Effector CD4-positive, alpha-beta T cell (primary cell): Measurements from ENCODE around the gene CYP2W1. TPM values are rescaled to one million over a fixed set of nuclear protein-coding genes. Genes with fewer than 3 reads are reported as not detected.
"Not testable (repeated sequence)": the region's sequence is repeated elsewhere in the genome, so short reads cannot be mapped to it uniquely, and the experiment has no call there.

Experiments
- DNase-seq: peaks from one replicate; pipeline ENCODE4 v3.0.0-alpha.2; 2020
- total RNA-seq: gene quantifications from one replicate; lab custom pipeline; 2026; lab: John Stamatoyannopoulos, UW

CYP2W1 gene, protein sequence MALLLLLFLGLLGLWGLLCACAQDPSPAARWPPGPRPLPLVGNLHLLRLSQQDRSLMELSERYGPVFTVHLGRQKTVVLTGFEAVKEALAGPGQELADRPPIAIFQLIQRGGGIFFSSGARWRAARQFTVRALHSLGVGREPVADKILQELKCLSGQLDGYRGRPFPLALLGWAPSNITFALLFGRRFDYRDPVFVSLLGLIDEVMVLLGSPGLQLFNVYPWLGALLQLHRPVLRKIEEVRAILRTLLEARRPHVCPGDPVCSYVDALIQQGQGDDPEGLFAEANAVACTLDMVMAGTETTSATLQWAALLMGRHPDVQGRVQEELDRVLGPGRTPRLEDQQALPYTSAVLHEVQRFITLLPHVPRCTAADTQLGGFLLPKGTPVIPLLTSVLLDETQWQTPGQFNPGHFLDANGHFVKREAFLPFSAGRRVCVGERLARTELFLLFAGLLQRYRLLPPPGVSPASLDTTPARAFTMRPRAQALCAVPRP
- total RNA-seq: not detected

DNA sequence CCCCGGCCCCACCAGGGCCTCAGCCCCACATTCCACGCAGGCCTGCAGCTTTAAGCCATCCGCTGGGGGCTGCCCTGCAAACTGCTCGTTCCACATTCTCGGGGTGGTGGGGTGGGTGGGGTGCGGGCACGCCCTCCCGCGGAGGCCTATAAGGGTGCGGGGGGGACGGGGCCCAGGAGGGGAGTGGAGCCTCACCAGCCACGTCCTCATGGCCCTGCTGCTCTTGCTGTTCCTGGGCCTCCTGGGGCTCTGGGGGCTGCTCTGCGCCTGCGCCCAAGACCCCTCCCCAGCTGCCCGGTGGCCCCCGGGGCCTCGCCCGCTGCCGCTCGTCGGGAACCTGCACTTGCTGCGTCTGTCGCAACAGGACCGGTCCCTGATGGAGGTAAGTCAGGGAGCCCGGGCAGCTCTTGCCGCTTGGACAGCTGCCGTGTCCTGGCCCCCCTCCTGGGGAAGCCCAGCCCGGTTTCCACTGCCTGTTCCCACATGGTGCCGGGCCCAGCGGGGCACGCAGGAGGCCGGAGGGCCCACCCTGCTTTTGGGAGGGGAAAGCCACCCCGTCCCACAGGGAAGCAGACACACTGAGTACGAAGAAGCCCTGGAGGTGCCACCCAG is at the start of gene CYP2W1:
Gene CYP2W1, plus strand, starts transcription at position 178 of the 612 bp plus-strand sequence. Its CDS starts 31 bp downstream, at position 209.
- DNase-seq: no peak

DNA sequence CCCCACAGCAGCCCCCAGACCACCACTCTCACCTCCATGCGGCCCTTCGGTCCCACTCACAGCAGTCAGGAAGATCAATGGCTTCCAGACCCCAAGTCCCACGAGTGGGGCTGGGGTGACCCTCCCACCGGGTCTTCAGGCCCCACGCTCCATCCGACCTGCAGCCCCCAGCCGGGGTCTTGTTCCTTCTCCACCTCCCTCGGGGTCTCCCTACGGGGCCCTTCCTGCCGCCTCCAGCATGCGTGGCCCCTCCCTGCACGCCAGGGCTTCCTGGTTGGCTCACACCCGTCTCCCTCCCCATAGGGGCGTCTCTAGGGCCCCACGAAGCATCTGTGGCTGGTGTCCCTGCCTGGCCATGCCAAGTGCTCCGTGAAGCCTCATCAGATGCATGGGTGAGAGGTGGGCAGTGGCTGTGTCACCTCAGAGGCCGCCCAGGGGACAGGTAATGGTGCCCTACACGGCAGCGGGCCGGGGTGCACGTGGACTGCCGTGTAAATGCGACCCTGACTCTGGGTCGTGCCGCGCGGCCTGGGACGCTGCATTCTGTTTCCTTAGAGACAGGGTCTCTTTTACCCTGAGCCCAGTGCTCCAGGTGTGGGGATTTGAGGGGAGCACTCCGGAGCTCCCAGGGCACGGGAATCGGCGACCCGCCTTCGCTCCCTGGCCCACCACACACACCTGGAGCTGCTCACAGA is 48.4 kb upstream of the CYP2W1 start:
- no peak for DNase-seq

DNA sequence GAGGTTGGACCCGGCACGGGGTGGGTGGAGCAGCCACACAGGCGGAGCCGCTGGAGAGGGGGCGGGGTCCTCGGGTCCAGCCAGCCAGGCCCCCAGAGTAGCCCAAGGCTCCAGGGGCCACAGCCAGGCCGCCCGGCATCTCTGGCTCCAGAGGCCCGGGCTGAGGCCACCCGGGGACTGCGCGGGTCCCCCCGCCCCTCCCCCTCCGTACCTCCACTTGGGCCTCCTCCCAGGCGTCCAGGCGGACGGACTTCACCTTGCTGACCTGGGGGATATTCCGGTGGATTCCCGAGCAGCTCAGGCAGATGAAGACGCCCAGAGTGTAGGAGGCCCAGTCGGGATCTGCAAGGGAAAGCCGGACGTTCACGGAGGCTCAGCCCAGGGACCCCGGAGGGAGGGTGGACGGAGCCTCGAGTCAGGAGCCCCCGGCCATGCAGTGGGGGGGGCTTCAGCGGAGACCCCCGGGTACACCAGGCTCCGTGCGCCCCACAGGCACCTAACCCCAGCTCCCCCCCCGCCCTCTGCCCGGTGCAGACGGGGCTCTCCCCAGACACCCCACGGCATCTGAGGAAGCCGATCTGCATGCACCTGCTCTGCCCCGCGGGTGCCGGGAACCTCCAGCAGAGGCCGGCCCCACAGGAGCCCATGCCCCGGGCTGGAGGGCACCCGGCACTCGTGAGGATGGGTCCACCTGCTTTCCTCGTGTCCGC is 47.7 kb upstream of the CYP2W1 start:
- no peak for DNase-seq

DNA sequence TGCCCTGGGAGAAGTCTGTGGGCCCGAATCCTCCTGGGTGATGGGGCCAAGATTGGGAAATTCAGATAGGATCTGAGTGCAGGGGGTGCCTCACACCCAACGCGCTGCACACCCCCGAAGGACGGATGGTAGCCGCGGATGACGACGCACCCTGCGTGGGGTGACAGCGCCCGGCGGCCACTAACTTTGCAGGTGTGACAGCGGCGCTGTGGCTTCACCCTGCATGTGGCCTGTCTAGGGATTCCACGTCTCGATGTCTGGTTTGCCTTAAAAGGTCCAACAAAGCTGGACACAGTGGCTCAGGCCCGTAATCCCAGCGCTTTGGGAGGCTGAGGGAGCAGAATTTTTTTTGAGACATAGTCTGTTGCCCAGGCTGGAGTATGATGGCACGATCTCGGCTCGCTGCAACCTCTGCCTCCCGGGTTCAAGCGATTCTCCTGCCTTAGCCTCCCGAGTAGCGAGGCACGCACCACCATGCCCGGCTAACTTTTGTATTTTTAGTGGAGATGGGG is 47.1 kb upstream of the CYP2W1 start:
- DNase-seq: no peak

DNA sequence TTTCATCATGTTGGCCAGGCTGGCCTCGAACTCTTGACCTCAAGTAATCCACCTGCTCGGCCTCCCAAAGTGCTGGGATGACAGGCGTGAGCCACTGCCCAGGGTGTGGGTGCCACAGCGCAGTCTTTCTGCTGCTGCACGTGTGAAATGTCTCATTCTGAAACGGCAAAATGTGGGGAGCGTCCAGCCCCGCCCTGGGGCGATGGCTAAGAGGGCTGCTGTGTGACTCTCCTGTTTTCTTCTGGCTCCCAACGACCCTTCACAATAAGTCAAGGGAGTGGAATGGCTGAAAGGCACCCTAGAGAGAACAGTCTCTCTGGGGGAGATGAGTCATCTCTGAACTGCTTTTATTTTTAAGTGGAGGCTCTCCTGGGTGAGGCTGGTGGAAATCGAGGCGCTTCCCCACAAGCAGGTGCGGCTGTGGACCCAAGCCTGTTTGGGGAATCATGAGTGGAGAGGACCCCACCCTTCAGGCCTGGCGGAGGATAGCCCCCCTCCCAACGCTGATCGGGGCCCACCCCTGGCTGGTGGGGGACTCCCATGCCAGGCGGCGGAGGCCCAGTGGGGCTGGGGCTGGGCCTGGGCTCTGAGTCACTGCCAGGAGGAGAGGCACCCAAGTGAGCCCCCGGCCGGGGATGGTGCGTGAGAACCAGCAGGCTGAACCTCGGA is 46.5 kb upstream of the CYP2W1 start:
- no peak for DNase-seq

DNA sequence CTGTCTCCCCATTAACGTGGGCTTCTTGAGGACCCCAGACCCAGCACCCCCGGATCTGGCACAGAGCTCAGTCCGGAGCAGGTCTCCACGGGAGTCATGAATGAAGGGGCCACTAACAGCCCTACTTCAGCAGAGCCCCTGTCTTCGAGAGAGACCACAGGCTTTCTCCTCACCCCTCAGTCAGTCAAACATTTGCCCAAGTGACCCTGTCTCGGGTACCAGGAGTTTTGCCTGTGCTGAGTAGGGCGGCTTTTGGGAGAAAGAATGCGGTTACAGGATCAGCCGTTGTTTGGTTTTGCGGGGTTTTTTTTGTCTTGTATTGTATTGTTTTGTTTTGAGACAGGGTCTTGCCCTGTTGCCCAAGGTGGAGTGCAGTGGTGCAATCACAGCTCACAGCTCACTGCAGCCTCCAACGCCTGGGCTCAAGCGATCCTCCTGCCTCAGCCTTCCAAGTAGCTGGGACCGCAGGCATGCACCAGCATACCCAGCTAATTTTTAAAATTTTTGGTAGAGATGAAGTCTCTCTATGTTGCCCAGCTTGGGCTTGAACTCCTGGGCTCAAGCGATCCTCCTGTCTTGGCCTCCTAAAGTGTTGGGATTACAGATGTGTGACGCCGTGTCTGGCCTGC is 45.0 kb upstream of the CYP2W1 start:
- no peak for DNase-seq

DNA sequence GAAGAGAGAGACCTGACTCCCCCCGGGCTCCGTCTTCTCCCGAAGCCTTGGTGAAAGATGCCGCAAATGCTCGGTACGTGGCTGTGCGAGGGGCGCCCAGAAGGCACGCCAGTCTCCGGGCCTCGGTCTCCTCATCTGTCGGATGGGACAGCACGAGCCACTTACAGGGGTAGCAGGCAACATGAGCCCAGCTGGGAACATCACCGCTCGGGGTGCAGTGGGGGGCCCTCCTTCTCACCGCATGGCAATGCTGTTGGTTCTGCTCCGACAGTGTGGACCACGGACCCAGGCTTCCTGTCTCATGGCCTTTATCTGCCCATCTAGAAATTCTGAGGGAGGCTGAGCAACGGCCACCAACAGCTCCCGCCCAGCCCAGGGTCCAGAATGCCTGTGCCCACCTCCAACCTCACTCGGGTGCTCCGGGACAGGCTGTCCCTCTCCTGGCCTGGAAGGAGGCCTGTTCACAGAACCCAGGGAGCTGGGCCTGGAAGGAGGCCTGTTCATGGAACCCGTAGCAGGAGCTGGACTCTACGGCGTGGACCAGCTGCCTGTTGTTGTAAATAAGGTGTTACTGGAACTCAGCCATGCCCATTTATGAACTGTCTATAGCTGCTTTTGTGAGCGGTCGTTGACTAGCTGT is 44.3 kb upstream of the CYP2W1 start:
- no peak for DNase-seq

DNA sequence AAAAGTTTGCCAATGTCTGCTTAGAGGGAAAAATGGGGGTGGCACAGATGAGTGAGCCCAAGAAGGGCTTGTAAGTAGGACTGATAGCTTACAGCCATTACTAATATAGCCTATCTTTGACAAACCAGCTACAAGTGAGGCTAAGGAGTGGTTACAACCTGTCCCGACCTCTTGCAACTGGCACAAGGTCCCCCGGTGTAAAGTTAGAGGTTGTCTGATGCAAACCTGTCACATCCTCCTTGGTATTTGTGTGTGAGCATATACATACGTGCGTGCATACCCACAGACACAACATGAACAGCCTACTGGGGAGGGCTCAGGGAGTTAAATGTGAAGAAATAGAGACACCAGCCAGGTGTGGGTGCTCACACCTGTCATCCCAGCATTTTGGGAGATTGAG is 43.1 kb upstream of the CYP2W1 start:
- no peak for DNase-seq

DNA sequence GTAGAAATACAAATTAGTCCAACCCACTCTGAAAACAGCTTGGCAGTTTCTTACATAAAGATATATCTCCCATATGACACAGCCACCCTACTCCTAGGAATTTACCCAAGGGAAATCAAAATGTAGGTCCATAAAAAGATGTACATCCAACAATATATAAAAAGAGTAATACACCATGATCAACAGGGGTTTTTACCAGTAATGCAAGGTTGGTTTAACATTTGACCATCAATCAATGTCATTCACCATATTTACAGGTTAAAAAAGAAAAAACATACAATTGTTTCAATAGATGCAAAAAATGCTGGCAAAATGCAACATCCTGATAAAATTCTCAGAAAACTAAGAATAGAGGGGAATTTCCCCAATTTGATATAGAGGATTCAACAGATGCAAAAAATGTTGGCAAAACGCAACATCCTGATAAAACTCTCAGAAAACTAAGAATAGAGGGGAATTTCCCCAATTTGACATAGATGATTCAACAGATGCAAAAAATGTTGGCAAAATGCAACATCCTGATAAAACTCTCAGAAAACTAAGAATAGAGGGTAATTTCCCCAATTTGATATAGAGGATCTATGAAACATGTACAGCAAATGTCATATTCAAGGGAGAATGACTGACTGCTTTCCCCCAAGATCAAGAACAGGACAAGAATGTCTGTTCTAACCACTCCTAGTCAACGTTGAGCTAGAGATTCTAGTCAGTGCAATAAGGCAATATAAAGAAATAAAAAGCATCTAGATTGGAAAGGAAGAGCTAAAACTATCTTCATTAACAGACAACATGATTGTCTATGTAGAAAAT is 42.2 kb upstream of the CYP2W1 start:
- DNase-seq: no peak

DNA sequence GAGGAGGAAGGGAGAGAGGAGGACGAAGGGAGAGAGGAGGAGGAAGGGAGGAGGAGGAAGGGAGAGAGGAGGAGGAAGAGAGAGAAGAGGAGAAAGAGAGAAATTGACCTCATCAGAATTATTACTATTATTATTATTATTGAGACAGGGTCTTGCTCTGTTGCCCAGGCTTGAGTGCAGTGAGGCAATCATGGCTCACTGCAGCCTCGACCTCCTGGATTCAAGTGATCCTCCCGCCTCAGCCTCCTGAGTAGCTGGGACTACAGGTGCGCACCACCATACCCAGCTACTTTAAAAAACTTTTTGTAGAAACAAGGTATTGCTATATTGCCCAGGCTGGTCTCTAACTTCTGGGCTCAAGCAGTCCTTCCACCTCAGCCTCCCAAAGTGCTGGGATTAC is 39.2 kb upstream of the CYP2W1 start:
- not testable (repeated sequence) for DNase-seq

DNA sequence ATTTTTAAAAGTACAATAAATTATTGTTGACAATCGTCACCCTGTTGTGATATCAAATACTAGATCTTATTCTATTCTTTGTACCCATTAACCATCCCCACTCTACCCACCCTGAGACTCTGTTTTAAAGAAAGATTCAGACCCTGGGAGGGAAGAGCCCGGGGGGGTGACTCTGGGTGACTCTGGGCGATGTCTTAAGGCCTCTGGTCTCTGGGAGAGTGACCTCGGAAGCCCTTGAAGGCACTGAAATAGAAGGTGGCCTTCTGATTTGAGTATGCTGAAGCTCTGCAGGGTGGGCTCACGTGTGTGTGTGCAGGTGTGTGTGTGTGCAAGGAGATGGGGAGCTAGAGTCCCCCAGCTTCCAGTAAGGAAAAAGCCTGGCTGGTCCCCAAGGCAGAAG is 38.2 kb upstream of the CYP2W1 start:
- DNase-seq: no peak

DNA sequence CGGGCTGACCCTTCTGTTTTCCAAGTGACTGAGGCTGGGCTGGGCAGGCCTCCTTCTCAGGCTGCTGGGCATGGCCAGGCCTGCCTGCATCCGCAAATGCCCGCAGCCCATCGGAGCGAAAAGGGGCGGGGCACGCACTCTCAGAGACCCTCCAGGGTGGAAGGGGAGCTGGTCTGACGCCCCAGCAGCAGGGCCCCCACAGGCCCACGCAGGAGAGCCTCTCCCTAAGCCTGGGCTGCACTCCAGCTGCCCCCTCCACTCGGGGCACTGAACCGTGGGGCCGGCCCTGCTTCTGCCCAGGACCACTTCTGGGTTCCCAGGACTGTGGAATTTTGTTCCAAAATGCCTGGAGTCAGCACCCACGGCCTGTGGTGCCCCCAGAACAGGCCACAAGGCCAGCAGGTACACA is 37.8 kb upstream of the CYP2W1 start:
- DNase-seq: no peak

DNA sequence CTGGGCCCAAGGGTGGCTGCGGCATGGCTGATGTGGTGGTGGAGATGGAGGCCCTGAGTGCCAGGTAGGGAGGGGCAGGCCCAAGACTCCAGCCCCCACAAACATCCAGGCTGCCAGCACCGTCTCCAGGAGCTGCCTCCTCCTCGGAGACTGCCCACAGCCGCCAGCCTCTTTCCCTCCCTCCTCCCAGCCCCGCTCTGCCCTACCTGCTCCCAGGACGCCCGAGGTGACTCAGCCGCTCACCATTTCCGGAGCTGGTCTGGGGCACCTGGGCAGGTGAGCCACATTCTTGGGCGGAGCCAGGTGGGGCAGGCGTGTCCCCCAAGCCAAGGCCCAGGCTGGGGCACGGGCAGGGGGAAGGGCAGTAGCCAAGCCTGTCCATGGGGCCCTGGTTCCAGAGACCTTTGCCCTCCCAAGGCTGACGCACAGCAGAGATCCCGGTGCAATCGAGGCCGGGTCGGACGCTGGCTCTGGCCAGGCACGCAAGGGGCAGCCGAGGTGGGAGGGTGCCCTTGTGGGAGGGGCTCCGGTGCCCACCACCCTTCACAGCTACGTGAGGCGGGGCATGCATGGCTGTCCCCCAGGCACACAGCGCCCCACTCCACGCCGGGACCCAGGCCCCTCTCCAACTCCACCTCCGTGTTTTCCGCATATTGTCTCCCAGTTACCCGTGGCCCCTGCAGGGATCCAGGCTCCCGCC is 37.3 kb upstream of the CYP2W1 start:
- DNase-seq: no peak

DNA sequence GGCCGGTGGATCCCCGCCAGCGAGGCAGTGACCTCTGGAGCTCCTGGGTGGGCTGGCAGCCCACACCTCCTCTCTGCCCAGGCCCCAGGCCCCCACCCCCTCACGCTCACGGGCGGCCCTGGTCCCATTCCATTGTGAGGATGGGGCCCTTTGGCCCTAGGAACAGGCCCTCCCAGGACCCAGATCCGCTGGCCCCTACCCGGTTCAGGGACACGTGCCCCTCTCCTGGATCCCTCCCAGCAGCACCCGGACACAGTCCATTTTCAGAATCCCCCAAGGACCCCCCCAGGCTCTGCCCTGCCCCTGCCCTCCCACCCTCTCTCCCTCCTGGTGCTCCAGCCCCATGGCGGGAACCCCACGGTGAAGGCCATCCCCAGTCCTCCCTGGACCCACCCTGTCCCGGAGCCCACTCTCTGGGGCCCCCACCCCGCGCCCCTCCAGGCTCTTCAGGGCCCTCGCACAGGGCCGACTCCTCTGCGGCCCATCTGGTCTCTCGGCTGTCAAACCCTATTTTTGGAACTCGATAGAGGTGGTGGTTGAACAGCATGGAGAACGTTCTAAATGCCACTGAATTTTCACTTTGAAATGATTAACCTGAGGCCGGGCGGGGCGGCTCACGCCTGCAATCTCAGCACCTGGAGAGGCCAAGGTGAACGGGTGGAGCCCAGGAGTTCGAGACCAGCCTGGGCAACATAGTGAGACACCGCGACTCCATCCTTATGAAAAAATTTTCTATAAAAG is 36.6 kb upstream of the CYP2W1 start:
- DNase-seq: no peak

DNA sequence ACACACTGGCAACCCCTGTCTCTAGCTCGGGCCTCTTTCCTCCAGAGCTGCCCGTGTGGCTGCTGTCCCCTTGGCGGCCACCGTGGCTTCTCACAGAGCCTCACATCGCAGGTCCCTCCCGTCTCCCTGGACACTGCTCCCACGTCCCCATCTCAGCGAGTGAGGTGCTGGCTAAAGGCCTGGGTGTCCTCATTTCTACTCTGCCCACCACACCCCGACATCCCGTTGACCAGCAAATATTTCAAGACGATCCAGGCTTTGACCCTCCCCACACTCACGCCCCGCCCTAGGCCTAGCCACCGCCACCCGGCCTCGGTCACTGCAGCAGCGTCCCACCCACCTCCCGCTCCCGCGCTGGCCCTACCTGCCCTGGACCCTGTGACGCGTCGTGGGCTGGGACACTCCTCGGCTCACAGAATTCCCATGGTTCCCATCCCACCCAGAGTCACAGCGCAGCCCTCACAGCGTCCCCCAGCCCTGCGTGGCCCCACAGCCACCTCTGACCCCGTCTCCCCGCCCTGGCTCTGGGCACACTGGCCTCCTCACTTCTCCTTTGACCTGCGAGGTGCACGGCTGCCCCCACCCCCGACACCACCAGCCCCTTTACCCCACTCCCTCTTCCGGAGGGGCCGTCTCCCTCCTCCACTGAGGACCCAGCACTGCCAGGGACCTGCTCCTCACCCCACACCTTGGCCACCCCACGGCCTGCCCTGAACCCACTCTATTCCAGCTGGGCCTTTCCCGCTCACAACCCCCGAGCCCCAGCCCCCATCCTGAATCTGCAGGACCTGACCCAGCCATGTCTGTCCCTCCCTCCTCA is 35.4 kb upstream of the CYP2W1 start:
- no peak for DNase-seq

DNA sequence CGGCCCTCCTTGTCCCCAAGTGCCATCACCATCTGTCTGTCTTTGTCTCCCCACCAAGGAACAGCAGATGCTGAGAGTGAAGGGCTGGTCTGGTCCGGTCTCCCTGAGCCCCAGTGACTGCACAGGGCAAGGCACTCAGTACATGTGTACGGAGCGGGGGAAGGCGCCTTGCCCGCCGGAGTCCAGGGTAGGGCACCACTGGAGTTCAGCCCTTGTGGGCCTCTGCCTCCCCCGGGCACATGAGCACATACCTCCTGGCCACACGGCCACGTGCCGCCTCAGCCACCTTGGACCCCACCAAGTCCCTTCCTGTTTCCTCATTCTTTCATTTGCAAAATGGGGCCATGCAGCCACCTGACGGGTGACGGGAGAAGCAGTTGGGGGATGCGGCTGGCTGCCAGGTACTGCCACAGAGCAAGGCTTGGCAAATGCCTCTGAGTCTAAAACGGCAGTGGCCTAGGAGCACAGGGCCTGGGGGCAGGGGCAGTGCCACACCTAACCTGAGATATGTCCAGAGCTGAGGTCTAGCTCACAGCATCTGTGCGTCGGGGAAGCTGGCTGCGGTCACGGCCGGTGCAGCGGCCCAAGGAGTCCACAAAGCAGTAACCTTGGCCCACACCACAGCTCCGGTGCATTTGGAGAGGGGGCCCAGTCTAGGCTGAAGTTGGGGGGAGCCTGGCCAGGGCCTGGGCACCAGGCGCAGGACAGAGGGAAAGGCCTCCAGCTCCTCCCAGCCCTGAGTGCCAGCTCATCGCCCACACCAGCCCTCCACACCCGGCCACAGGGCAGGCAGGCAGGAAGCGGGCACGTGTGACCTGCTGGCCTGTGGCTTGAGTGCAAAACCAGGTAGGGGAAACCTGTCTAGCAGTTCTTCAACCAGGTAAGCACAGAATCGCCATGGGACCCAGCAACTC is 33.7 kb upstream of the CYP2W1 start:
- no peak for DNase-seq
